HG03565 (cell line): ENCODE measurements around the gene BTBD19.

Experiments used
- ATAC-seq: cut with Tn5 transposase; IDR thresholded peaks from one replicate; pipeline ENCODE4 v1.9.1; 2021; ENCODE audit warnings: mild to moderate bottlenecking, moderate library complexity; ENCODE audit not compliant: unreplicated experiment

BTBD19 gene

DNA sequence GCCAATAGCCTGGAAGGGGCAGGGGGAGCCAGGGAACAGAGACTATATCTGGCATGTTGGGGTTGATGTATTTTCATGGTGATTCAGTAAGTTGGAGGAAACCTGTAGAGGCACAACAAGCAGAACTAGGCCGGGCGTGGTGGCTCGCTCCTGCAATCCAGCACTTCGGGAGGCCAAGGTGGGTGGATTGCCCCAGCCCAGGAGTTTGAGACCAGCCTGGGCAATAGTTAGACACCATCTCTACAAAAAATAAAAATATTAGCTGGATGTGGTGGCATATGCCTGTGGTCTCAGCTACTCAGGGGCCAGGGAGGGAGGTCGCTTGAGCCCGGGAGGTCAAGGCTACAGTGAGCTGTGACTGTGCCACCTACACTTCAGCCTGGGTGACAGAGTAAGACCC lies 44.9 kb downstream of the BTBD19 start:
- ATAC-seq = no peak

DNA sequence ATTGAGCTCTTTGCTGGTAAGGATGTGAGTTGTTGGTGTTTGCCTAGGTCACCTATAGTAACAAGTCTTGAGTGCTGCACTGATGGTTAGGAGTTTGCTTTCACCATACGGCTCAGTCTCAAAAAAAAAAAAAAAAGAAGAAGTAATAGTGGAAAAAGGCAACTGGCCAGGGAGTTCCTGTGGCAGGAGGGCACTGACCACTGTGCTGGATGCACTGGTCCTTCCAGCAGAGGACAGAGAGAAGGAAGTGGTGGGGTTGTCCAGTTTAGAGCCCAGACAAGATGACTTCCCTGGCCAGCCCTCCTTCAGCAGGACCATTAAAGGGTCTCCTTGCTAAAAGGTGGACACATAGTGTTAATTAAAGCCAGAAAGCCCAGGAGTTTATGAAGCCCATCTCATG lies 46.6 kb downstream of the BTBD19 start:
- no peak for ATAC-seq

DNA sequence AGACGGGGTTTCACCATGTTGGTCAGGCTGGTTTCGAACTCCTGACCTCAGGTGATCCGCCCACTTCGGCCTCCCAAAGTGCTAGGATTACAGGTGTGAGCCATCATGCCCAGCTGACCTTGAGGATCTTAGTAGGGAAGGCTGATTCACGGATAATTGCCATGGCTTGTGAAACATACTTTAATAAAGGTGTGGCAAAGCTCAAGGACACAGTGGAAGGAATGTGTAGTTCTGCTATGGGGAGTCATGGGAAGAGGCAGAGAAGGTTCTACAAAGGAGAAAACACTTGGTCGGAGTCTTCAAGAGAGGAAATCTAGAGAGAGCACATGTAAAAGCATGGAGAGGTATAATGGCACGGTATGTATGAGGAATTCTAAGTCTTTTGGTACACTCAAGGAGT lies 47.4 kb downstream of the BTBD19 start:
- ATAC-seq = no peak

DNA sequence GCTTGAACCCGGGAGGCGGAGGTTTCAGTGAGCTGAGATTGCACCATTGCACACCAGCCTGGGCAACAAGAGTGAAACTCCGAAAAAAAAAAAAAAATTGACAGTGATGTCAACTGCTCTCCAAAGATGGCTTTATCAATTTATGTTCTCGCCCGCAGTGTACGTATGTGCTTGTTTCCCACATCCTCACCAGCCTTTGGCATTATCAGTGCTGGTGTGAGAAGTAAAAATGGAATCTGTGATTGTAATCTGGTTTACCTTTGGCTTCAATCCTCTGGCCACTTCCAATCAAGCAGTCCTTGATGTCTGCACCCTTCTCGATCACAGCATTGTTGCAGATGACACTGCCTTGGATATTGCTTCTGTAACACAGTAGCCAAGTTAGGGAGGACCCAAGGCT lies 49.1 kb downstream of the BTBD19 start:
- ATAC-seq = no peak

DNA sequence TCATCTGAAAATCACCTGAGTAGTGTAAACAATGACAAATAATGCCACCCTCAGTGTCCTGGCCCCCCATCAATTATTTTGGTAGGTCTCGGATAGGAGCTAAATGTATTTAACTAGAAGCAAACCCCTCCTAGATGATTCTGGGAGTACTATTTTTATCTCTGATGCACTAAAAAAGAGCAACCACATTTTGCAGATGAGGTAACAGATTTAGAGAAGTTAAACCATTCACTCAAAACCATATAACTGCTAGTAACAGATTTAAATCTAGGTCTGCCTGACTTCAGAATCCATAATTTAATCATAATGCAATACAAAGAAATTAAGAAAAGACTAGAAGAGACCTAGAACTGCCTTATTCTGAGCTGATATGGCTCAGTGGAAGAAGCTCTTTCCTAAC lies 52.0 kb downstream of the BTBD19 start:
- ATAC-seq = no peak

DNA sequence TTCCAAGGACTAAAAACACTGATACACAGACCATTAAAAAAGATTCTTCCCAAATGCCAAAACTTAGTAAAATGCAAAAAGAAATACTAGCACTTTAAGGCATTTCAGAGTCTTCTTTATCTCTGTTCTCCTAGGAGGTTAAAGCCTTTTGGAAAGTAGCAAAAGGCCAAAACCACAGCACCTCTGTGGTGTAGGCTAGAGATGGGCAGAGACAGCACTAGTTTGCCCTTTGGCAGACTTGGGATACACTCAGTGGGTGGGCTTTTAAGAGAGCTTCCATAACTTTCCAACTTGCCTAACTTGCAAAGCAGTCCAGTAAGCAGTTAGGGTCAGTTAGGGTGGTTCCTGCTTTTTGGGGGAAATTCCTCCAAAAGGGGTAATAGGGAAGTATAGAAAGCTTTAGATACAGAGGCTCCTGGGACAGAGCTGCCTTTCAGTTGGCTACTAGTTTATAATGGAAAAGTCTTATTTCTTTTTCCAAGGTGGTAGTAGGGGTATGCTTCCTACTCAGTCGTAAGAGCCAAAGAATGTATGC lies 52.6 kb downstream of the BTBD19 start:
- ATAC-seq = no peak

DNA sequence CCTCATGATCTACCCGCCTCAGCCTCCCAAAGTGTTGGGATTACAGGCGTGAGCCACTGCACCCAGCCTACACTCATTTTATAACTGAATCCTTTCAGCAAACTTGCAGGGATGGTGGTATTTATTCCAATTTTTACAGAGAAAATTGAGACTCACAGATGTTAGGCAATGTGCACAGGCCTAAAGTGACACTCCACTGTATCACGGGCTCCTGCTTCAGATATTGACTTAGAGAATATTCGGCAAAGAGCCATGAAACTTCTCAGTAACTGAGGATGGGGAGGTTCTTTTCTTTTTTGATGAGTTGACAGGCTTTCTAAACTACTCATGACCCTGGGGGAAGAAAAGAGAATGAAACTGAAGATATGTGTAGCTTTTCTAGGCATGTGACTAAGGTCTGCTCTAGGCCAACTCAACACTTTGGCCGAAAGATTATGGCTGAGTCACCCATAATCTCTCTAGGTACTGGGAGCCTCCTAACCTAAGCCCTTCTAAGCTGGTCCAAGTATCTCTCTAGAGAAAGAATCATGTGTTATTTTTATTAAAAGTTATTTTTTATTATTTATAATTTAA lies 54.6 kb downstream of the BTBD19 start:
- ATAC-seq = no peak
